VCaP (cell line): ENCODE results near the gene SNAP25.

Experiments
- H3K27ac ChIP-seq: fragments of 450-650 bp; 2 replicates; pipeline ENCODE4 v1.5.1; 2017
- TF ChIP-seq, protein P1 (sequence below): fragments of 450-650 bp; conservative IDR thresholded peaks from 2 replicates; pipeline ENCODE4 v1.5.1; 2017; ENCODE audit warnings: mild to moderate bottlenecking, moderate library complexity

Gene SNAP25

DNA sequence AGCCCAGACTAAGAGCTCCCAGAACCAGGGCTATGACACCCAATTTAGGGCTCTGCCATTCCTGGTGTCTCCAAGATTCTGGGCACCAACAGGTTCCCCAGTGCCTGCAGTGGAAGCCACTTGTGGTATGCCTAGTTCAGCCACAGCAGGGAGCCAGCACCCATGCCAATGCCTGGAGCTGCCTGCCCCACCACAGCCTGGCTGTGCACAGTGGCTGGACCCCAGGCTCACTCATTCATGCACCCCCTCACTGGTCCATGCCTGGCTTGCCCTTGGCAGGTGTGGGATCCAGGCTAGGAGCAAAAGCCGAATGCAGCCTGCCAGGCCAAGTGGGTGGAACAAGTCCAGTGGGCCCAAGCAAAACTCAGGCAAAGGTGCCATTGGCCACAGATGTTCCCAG, 123.5 kb downstream of the SNAP25 start:
- H3K27ac ChIP-seq = no peak overlapping the region
- TF ChIP-seq, protein P1, sequence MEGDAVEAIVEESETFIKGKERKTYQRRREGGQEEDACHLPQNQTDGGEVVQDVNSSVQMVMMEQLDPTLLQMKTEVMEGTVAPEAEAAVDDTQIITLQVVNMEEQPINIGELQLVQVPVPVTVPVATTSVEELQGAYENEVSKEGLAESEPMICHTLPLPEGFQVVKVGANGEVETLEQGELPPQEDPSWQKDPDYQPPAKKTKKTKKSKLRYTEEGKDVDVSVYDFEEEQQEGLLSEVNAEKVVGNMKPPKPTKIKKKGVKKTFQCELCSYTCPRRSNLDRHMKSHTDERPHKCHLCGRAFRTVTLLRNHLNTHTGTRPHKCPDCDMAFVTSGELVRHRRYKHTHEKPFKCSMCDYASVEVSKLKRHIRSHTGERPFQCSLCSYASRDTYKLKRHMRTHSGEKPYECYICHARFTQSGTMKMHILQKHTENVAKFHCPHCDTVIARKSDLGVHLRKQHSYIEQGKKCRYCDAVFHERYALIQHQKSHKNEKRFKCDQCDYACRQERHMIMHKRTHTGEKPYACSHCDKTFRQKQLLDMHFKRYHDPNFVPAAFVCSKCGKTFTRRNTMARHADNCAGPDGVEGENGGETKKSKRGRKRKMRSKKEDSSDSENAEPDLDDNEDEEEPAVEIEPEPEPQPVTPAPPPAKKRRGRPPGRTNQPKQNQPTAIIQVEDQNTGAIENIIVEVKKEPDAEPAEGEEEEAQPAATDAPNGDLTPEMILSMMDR = no peak

DNA sequence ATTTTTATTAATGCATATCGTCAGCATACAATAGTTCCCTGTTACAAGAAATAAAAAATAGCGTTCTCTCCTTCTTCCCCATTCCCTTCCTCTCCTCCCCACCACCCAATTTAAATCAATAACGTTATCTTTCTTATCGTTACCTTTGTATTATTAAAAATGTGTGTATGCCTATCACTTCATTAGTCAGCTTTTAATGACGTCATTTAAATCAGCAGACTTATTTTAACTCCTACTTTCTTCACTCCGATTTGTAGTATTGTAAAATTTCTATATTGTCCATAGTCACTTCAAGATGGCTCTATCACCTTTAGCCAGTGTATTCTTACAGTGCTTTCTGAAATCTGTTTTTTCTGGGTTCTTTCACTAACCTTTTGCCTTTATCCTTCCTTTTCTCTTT, 126.3 kb downstream of the SNAP25 start:
- H3K27ac ChIP-seq = no peak overlapping the region
- TF ChIP-seq, protein P1 = no peak

DNA sequence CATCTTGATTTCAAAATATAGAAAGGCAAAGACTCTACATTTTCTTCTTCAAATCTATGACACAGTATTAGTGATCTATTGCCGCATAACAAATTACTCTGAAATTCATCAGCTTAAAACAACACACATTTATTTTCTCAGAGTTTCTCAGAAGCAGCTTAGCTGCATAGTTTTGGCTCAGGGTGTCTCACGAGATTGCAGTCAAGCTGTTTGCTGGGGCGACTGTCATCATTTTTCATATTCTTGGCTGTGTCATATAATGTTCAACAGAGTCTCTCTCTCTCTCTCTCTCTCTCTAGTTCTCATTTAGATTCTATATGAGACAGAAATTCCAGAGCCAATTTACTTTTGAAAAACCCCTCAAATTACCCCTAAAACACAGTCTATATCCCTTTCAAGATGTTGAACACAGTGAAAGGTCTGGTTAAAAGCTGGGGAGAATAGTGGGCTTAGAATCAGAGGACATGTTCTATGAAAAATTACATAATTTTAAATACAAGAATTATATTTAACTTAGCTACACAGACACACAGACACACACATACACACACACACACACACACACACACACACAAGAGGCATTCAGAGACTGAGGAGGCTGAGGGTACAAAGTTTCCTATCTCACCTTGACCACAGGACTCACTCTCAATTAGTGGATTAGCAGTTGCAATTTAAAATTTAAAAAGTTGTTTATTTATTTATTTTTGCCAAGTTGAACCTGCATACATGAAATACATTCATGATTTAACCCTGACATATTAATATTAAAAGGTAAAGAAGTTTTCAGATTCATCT, 128.7 kb downstream of the SNAP25 start:
- no peak overlapping the region for H3K27ac ChIP-seq
- TF ChIP-seq, protein P1 = no peak

DNA sequence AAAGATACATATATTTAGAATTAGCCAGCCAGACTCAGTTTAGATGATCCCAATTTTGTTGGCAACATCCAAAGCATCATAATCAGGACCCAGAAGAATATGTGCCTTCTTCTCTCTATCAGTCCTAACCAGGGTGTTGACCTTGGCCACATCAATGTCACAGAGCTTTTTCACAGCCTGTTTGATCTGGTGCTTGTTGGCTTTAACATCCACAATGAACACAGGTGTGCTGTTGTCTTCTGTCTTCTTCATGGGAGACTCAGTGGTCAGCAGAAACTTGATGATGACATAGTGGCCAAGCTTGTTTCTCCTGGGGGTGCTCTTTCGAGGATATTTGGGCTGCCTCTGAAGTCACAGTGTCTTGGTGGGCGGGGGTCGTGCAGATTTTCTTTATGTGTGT, 130.5 kb downstream of the SNAP25 start:
- TF ChIP-seq, protein P1 = no peak
- H3K27ac ChIP-seq = no peak overlapping the region; the same call in 1 of the 2 replicates

DNA sequence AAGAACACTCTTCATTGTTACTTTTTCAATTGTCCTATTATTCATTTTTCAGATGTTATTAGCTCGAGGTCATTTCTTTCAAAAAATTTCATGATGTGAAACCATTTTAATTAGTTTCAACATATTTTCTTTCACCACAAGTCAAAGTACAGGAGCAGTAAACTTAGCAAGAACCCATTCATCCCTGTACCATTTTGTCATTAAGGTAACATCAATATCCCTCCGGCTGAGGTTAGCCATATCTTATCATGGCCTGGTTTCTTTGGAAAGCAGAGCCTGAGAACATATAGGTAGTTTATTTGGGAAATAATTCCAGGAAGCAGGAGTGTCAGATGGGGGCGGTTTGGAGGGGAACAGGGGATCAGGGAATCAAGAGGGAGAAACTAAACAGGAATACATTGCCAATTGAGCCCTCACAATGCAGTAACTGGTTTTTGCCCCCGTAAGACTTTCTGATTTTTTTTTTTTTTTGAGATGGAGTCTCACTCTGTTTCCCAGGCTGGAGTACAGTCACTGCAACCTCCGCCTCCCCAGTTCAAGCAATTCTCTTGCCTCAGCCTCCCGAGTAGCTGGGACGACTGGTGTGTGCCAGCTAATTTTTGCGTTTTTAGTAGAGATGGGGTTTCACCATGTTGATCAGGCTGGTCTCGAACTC, 131.7 kb downstream of the SNAP25 start:
- TF ChIP-seq, protein P1 = no peak
- H3K27ac ChIP-seq = no peak overlapping the region

DNA sequence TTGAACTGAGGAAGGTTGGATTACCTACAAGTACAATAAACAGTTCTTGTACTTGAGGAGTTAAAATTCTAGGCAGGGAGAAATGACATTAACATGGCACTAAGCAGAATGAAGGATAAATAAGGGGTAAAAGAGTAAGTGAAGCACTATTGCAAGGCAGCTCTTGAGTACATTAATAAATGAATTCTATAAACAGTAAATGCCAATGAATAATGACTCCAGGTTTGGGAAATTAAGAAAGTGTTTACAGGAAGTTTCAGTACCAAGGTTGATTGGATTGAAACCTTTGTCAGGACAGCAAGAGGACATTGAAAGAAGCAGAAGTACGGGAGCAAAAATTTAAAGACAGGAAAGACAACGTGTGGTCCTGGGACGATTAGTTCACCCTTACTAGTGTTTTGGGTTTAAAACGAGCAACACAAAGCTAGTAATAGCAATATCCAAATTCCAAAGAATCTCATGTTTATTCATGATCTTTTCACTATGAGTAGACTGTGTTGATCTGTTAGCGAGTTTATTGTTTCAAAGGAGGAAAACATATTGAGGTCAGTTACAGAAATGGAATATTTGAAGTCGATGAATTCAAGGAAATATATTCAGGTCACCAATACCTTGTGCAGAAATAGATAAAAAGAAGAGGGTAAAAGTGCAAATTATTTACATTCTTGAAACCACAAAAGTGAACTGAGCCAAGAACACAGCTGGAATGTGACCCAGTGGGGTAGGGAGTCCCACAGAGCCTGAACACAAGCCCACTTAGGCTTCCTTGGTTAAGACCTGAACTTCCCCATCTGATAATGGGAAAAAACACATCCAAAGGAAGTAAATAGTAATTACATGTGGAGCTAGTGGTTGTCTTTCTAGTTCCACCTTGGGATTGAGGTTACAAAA, 134.5 kb downstream of the SNAP25 start:
- TF ChIP-seq, protein P1 = no peak
- H3K27ac ChIP-seq = no peak overlapping the region

DNA sequence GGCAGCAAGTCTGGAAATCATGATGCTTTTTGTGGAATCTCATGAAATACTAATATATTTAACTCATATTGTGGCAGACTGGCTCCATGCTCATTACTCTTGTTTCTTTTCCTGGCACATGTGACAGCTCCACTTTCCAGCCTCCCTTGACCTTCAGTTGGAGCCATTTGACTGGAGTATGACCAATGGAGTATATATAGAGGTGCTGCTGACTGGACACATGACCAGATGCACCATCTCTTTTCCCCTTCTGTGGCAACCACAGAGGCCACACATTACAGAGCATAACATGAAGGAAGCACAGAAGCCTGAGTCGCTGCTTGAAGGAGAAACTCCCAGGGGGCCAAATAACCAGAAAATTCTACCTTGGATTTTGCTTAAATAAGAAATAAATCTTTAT, 138.0 kb downstream of the SNAP25 start:
- no peak overlapping the region for H3K27ac ChIP-seq
- TF ChIP-seq, protein P1 = no peak
